HepG2 (cell line): ENCODE data around the gene LIF. TPM values are rescaled to one million over a fixed set of nuclear protein-coding genes. Genes with fewer than 3 reads are reported as not detected.

Experiments
- ATAC-seq: fragments of 200-7000 bp; cut with Tn5 transposase; 3 replicates; pipeline ENCODE4 v1.9.1; 2020; ENCODE audit warnings: mild to moderate bottlenecking, moderate library complexity
- BruUV-seq: library from RNA; stranded (reverse); fragments of 400-500 nt; replicated peaks from 2 replicates; lab custom pipeline; 2021; lab: Mats Ljungman, UMichigan
- CTCF ChIA-PET: fragments of 300-600 bp; formaldehyde crosslinking; extraction: SDS; loops from one replicate; lab custom pipeline; 2021; ENCODE audit warnings: low total read pairs, inconsistent platforms, low intra/inter-chr PET ratio; lab: Yijun Ruan, JAX
- POLR2A ChIA-PET: fragments of 350-600 bp; sonication (Branson Sonifier 250); formaldehyde crosslinking; loops from one replicate; lab custom pipeline; 2020; ENCODE audit warnings: antibody characterized with exemption, inconsistent platforms; lab: Yijun Ruan, JAX
- DNase-seq: peaks from one replicate; pipeline ENCODE4 v3.0.0-alpha.2; 2015; ENCODE audit warnings: low spot score
- FAIRE-seq: peaks from 3 replicates; lab custom pipeline; 2011; peaks lifted over from hg19 to GRCh38; lab: Jason Lieb, UNC
- H2AFZ ChIP-seq: one replicate; pipeline ENCODE4 v1.6.1; 2011; ENCODE audit warnings: low read length, inconsistent platforms
- H3K27ac ChIP-seq: fragments of 300-600 bp; 3 replicates; pipeline ENCODE4 v1.8.0; 2011; ENCODE audit warnings: mixed run types, mild to moderate bottlenecking, mixed read lengths, low read length, inconsistent platforms; ENCODE audit not compliant: insufficient read depth; ENCODE audit errors: extremely low read length
- H3K27me3 ChIP-seq, 2 experiments: fragments of 200-600 bp in 1 of 2; 2 replicates in 1 of 2; 3 replicates in 1 of 2; pipeline versions ENCODE4 v1.6.0 to v1.8.0; 2011; ENCODE audit warnings: low read length in 2 of 2, mild to moderate bottlenecking in 2 of 2, moderate library complexity in 2 of 2, inconsistent platforms in 1 of 2; ENCODE audit not compliant: insufficient read depth in 2 of 2, control insufficient read depth in 1 of 2
- H3K36me3 ChIP-seq, 2 experiments: fragments of 200-600 bp in 1 of 2; replicated peaks in 1 of 2; 2 replicates in 1 of 2; 3 replicates in 1 of 2; pipeline versions ENCODE4 v1.5.1 to v1.8.0; 2011; ENCODE audit warnings: low read length in 2 of 2, inconsistent platforms in 1 of 2; ENCODE audit not compliant: insufficient read depth in 2 of 2, control insufficient read depth in 1 of 2
- H3K4me1 ChIP-seq: 2 replicates; pipeline ENCODE4 v1.5.1; 2012; ENCODE audit warnings: low read length, inconsistent platforms; ENCODE audit not compliant: insufficient read depth
- H3K4me2 ChIP-seq: 2 replicates; pipeline ENCODE4 v1.6.0; 2011; ENCODE audit warnings: low read depth, low read length, inconsistent platforms
- H3K4me3 ChIP-seq, 3 experiments: fragments of 200-600 bp in 1 of 3; sonication (generic), shearing (Covaris generic) in 1 of 3; replicated peaks in 1 of 3; 2 replicates each; pipeline ENCODE4 v1.5.1; 2011 to 2016; ENCODE audit warnings: low read length in 3 of 3, inconsistent platforms in 2 of 3, low read depth in 2 of 3, mild to moderate bottlenecking in 2 of 3, control low read depth in 1 of 3, mixed read lengths in 1 of 3; ENCODE audit not compliant: insufficient read depth in 1 of 3
- H3K79me2 ChIP-seq: one replicate; pipeline ENCODE4 v1.6.1; 2011; ENCODE audit warnings: low read length, inconsistent platforms; ENCODE audit not compliant: insufficient read depth
- H3K9ac ChIP-seq: 2 replicates; pipeline ENCODE4 v1.6.0; 2011; ENCODE audit warnings: mild to moderate bottlenecking, low read depth, low read length, inconsistent platforms; ENCODE audit not compliant: insufficient read depth
- H3K9me3 ChIP-seq: 2 replicates; pipeline ENCODE4 v1.5.1; 2012; ENCODE audit warnings: mild to moderate bottlenecking, low read length
- H4K20me1 ChIP-seq: 2 replicates; pipeline ENCODE4 v1.6.0; 2011; ENCODE audit warnings: inconsistent platforms, mild to moderate bottlenecking, low read length, moderate library complexity; ENCODE audit not compliant: insufficient read depth
- ETV5 ChIP-seq: IDR thresholded peaks from 2 replicates; pipeline ENCODE4 v1.6.1; 2018; ENCODE audit warnings: missing biosample characterization, missing genetic modification reagents, inconsistent platforms, borderline replicate concordance
- KDM3A ChIP-seq: IDR thresholded peaks from 2 replicates; pipeline ENCODE4 v1.6.1; 2018; ENCODE audit warnings: low read depth, missing compliant biosample characterization
- MNT ChIP-seq: fragments of 450-650 bp; IDR thresholded peaks from 2 replicates; pipeline ENCODE4 v1.6.1; 2016
- NAIF1 ChIP-seq: sonication (generic); formaldehyde crosslinking; IDR thresholded peaks from 2 replicates; pipeline ENCODE4 v1.5.0; 2020; ENCODE audit warnings: mild to moderate bottlenecking, missing genetic modification reagents, borderline replicate concordance
- NCOR1 ChIP-seq: fragments of 200-600 bp; sonication (generic); IDR thresholded peaks from 2 replicates; pipeline ENCODE4 v1.7.0; 2017; ENCODE audit warnings: antibody characterized with exemption, low read length, borderline replicate concordance
- TBP ChIP-seq: sonication (generic); formaldehyde crosslinking; IDR thresholded peaks from 2 replicates; pipeline ENCODE4 v1.5.0; 2020; ENCODE audit warnings: missing genetic modification reagents
- TEAD3 ChIP-seq: optimal IDR thresholded peaks from 2 replicates; pipeline ENCODE3; 2016; ENCODE audit warnings: borderline replicate concordance
- ZBTB10 ChIP-seq: sonication (generic); formaldehyde crosslinking; IDR thresholded peaks from 2 replicates; pipeline ENCODE4 v1.4.0; 2020; ENCODE audit warnings: missing genetic modification reagents, borderline replicate concordance
- ZNF232 ChIP-seq: sonication (generic); formaldehyde crosslinking; IDR thresholded peaks from 2 replicates; pipeline ENCODE4 v1.4.0; 2020; ENCODE audit warnings: missing genetic modification reagents, borderline replicate concordance
- ZNF678 ChIP-seq: sonication (generic); formaldehyde crosslinking; IDR thresholded peaks from 2 replicates; pipeline ENCODE4 v1.4.0; 2020; ENCODE audit warnings: mild to moderate bottlenecking, missing genetic modification reagents
- ZNF816 ChIP-seq: sonication (generic); formaldehyde crosslinking; IDR thresholded peaks from 2 replicates; pipeline ENCODE4 v1.8.0; 2022; ENCODE audit warnings: missing genetic modification reagents, mild to moderate bottlenecking, borderline replicate concordance
- ZSCAN12 ChIP-seq: sonication (generic); formaldehyde crosslinking; IDR thresholded peaks from 2 replicates; pipeline ENCODE4 v1.9.0; 2021; ENCODE audit warnings: mild to moderate bottlenecking, missing genetic modification reagents
- WGBS: methylation state at CpG from one replicate; pipeline ENCODE4 v1.1.6; 2017; ENCODE audit warnings: low lambda C conversion rate; 5-methylcytosine and 5-hydroxymethylcytosine counted together
- in situ Hi-C: cut with HindIII; loops from 2 replicates; pipeline ENCODE4 v1.10.0; 2017; ENCODE audit warnings: low pct_unique_long_range_greater_than_20kb; ENCODE audit not compliant: extremely low pct_ligation_motif_present
- intact Hi-C: fragments of 100-400 bp; cut with micrococcal nuclease; formaldehyde crosslinking; loops from one replicate; pipeline ENCODE4 v1.10.0; 2022; ENCODE audit not compliant: unreplicated experiment
- polyA plus RNA-seq, 8 experiments: library from polyadenylated mRNA; depleted of rRNA in 3 of 8; stranded (reverse) in 7 of 8; unstranded in 1 of 8; fragments of >200 nt; fragmentation: Illumina TruSeq in 4 of 8; extraction: Trizol in 4 of 8; gene quantifications; 2 replicates each; pipeline versions ENCODE4 v1.2.1 to v1.2.3, GENCODE V29; 2011 to 2016; ENCODE audit warnings: low read depth in 4 of 8, missing spikeins in 1 of 8, mixed read lengths in 1 of 8; ENCODE audit not compliant: insufficient read depth in 1 of 8
- total RNA-seq, 5 experiments: library from RNA; depleted of rRNA; stranded (reverse); fragments of >200 nt; fragmentation: Illumina TruSeq; extraction: Trizol; gene quantifications; 2 replicates each; pipeline ENCODE4 v1.2.3, GENCODE V29; 2016; ENCODE audit warnings: low read depth in 1 of 5
- TF ChIP-seq, protein P1 (sequence below): sonication (generic); formaldehyde crosslinking; IDR thresholded peaks from 2 replicates; pipeline ENCODE4 v1.8.1; 2022; ENCODE audit warnings: low read depth, mild to moderate bottlenecking, missing genetic modification reagents
- TF ChIP-seq, protein P2 (sequence below): sonication (generic); formaldehyde crosslinking; IDR thresholded peaks from 2 replicates; pipeline ENCODE4 v1.8.1; 2023; ENCODE audit warnings: missing genetic modification reagents, mild to moderate bottlenecking, borderline replicate concordance
- TF ChIP-seq, protein P3 (sequence below): sonication (generic); formaldehyde crosslinking; IDR thresholded peaks from 2 replicates; pipeline ENCODE4 v1.4.0; 2020; ENCODE audit warnings: mild to moderate bottlenecking, missing genetic modification reagents

Gene LIF
- total and polyA plus RNA-seq, 2 of the 13 experiments (the other 11 are each of a cell fraction or from before 2014, with no cell fraction given), result 3.6 to 8.5 TPM

DNA sequence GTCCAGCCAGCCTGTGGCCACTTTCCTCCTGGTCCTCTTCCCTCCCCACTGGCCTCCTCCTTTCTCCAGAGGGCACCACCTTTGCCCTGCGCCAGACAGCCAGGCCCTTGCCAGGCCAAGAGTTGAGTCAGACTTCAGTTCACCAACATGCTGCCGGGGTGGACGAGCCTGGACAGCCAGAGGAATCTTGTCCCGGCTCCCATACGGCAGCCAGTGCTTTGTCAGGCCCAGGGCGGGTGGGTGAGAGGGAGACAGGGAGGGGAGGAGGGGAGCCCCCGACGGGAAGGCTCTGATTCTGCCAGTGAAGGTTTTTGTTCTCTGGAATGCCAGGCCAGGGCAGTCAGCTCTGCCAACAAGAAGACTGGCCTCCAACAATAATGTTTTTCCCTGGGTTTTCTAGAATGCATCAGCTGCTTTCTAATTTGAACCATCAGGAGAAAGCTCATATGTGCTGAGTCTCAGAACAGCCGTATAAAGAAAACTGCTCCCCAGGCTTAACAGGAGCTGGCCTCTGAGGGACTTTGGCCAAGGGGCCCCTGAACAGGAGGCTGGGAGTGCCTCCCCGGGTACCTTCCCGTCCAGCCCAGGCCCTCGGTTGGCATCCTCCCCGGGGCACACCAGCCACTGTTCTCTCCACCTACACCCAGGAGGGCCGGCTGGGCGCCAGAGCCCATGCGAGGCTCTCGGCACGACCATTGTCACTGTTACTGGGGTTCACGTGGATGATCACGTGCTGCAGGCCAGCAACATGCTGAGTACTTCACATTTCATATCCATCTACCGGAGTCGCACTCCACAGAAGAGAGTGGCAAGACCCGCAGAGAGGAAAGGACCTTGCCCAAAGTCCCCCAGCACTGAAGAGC, 28.6 kb downstream of the LIF start (continued):
- TF ChIP-seq, protein P1, sequence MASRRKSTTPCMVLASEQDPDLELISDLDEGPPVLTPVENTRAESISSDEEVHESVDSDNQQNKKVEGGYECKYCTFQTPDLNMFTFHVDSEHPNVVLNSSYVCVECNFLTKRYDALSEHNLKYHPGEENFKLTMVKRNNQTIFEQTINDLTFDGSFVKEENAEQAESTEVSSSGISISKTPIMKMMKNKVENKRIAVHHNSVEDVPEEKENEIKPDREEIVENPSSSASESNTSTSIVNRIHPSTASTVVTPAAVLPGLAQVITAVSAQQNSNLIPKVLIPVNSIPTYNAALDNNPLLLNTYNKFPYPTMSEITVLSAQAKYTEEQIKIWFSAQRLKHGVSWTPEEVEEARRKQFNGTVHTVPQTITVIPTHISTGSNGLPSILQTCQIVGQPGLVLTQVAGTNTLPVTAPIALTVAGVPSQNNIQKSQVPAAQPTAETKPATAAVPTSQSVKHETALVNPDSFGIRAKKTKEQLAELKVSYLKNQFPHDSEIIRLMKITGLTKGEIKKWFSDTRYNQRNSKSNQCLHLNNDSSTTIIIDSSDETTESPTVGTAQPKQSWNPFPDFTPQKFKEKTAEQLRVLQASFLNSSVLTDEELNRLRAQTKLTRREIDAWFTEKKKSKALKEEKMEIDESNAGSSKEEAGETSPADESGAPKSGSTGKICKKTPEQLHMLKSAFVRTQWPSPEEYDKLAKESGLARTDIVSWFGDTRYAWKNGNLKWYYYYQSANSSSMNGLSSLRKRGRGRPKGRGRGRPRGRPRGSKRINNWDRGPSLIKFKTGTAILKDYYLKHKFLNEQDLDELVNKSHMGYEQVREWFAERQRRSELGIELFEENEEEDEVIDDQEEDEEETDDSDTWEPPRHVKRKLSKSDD (CRISPR knock-in tag), result no peak
- TF ChIP-seq MNT (0 out of 2 replicates have a peak, but pooled peaks have one; percentile 11), TEAD3 (CRISPR knock-in tag) (no peak), NAIF1 (no peak), ZNF232 (CRISPR knock-in tag) (no peak)

- intact Hi-C loops (no loop called here), in situ Hi-C loops (no loop called here)
- CTCF ChIA-PET, result no interaction called here
- DNase-seq (no peak), FAIRE-seq (no peak), ATAC-seq (no peak)
- Histone ChIP-seq H3K4me3 (no peak overlapping the region), H2AFZ (no peak overlapping the region), H3K4me1 (peaks cover 53% of the 10 kb centered on the region), H3K4me2 (no peak overlapping the region), H3K36me3 (no peaks in the 10 kb centered on the region), H3K9me3 (no peaks in the 10 kb centered on the region), H4K20me1 (no peaks in the 10 kb centered on the region), H3K27me3 (peaks cover 0 to 16% of the 10 kb centered on the region in 2 experiments; a peak in 3 of 5 replicates), H3K27ac (no peak overlapping the region), H3K79me2 (no peaks in the 10 kb centered on the region), H3K9ac (no peak overlapping the region)
- TF ChIP-seq, protein P2, sequence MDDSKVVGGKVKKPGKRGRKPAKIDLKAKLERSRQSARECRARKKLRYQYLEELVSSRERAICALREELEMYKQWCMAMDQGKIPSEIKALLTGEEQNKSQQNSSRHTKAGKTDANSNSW (CRISPR knock-in tag), result no peak
- TF ChIP-seq ZSCAN12 (CRISPR knock-in tag) (no peak), KDM3A (no peak), TBP (CRISPR knock-in tag) (no peak), NCOR1 (no peak), ZNF816 (CRISPR knock-in tag) (no peak), ETV5 (CRISPR knock-in tag) (no peak), ZNF678 (CRISPR knock-in tag) (no peak), ZBTB10 (CRISPR knock-in tag) (no peak)
- TF ChIP-seq, protein P3, sequence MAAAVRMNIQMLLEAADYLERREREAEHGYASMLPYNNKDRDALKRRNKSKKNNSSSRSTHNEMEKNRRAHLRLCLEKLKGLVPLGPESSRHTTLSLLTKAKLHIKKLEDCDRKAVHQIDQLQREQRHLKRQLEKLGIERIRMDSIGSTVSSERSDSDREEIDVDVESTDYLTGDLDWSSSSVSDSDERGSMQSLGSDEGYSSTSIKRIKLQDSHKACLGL (CRISPR knock-in tag), result no peak
- POLR2A ChIA-PET, result no interaction called here
- WGBS, result 86% methylated on average over 10 of the region's 10 CpGs
- no TSS peak for BruUV-seq
These were observed 29.8 kb downstream of the LIF start for GRCh38 chr22:30216710-30217109.
